Common myeloid progenitor, CD34-positive (primary cell): Measurements from ENCODE around the gene PAX8.
"Not testable (repeated sequence)": the region's sequence is repeated elsewhere in the genome, so short reads cannot be mapped to it uniquely, and the experiment has no call there.

Experiments used
- CTCF ChIA-PET: fragments of 350-600 bp; sonication (Branson Sonifier 250); formaldehyde crosslinking; loops from one replicate; lab custom pipeline; 2021; ENCODE audit warnings: antibody characterized with exemption; lab: Charles Lee
- POLR2A ChIA-PET: fragments of 350-600 bp; sonication (Branson Sonifier 250); formaldehyde crosslinking; loops from one replicate; lab custom pipeline; 2021; ENCODE audit warnings: antibody characterized with exemption; lab: Charles Lee
- DNase-seq, 3 donors: peaks; one replicate each; pipeline versions ENCODE4 v3.0.0 to v3.0.0-alpha.2; 2013
- H3K27ac ChIP-seq, 2 experiments: 1 replicate in 1 of 2; 2 replicates in 1 of 2; pipeline ENCODE4 v1.7.0; 2013; ENCODE audit warnings: inconsistent platforms in 2 of 2, low read length in 2 of 2, mild to moderate bottlenecking in 2 of 2, low read depth in 1 of 2, moderate library complexity in 1 of 2; ENCODE audit not compliant: severe bottlenecking in 2 of 2, insufficient read depth in 1 of 2, poor library complexity in 1 of 2
- H3K27me3 ChIP-seq, 5 experiments: replicated peaks in 2 of 5; 1 replicate in 3 of 5; 2 replicates in 2 of 5; pipeline versions ENCODE4 v1.6.1 to v1.7.0; 2013; ENCODE audit warnings: low read length in 4 of 5, mild to moderate bottlenecking in 2 of 5, moderate library complexity in 2 of 5, inconsistent platforms in 1 of 5; ENCODE audit not compliant: insufficient read depth in 5 of 5, control insufficient read depth in 4 of 5
- H3K36me3 ChIP-seq, 4 experiments: 1 replicate in 2 of 4; 2 replicates in 2 of 4; pipeline versions ENCODE4 v1.6.1 to v1.7.0; 2013; ENCODE audit warnings: low read length in 3 of 4, control low read depth in 1 of 4, mild to moderate bottlenecking in 1 of 4; ENCODE audit not compliant: control insufficient read depth in 4 of 4, insufficient read depth in 4 of 4
- H3K4me1 ChIP-seq, 4 experiments: 1 replicate in 3 of 4; 2 replicates in 1 of 4; pipeline versions ENCODE4 v1.6.1 to v1.7.1; 2013; ENCODE audit warnings: low read length in 3 of 4, mild to moderate bottlenecking in 3 of 4, control low read depth in 1 of 4, inconsistent platforms in 1 of 4, moderate library complexity in 1 of 4; ENCODE audit not compliant: control insufficient read depth in 4 of 4, insufficient read depth in 4 of 4; ENCODE audit errors: control extremely low read depth in 1 of 4
- H3K4me3 ChIP-seq, 7 experiments: 1 replicate in 4 of 7; 2 replicates in 3 of 7; pipeline versions ENCODE4 v1.5.1 to v1.7.0; 2013; ENCODE audit warnings: mild to moderate bottlenecking in 7 of 7, low read length in 6 of 7, moderate library complexity in 6 of 7, inconsistent platforms in 2 of 7, low read depth in 2 of 7, control low read depth in 1 of 7; ENCODE audit not compliant: insufficient read depth in 4 of 7, control insufficient read depth in 1 of 7; ENCODE audit errors: extremely low read depth in 1 of 7
- H3K9me3 ChIP-seq, 5 experiments: 1 replicate in 4 of 5; 2 replicates in 1 of 5; pipeline versions ENCODE4 v1.6.1 to v1.7.1; 2013; ENCODE audit warnings: low read length in 4 of 5, mild to moderate bottlenecking in 2 of 5, inconsistent platforms in 1 of 5, low read depth in 1 of 5, moderate library complexity in 1 of 5; ENCODE audit not compliant: control insufficient read depth in 4 of 5, insufficient read depth in 2 of 5; ENCODE audit errors: control extremely low read depth in 1 of 5
- WGBS: methylation state at CpG from one replicate; pipeline ENCODE4 v1.1.5; 2013; ENCODE audit not compliant: insufficient coverage; 5-methylcytosine and 5-hydroxymethylcytosine counted together

Gene PAX8

DNA sequence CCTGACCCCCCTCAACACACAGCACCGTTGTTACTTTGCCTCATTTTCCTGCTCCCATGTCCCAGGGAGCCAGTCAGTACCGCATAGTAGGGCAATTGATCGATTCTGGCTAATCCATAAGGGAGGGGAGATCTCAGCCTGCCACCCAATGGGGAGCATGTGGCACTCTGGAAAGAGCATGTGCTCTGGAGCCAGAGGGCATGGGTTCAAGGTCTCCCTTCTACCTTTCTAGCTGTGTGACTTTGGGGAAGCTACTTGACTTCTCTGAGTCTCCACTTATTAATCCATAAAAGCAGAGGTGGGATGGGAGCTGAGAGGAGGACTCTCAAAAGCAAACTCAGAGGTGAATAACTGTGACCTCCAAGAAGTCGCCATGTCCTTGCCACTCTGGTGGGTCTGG is 27.5 kb upstream of the PAX8 start:
- H3K27me3 ChIP-seq, DNase-seq, H3K9me3 ChIP-seq, CTCF ChIA-PET, H3K36me3 ChIP-seq, H3K27ac ChIP-seq, H3K4me3 ChIP-seq, POLR2A ChIA-PET: not testable (repeated sequence)
- no CpG with 5 or more reads among the region's 4 CpGs for WGBS
- peaks cover 0 to 15% (median 1%) of the 10 kb centered on the region in 4 experiments for H3K4me1 ChIP-seq

- POLR2A ChIA-PET, CTCF ChIA-PET, H3K4me3 ChIP-seq, H3K27me3 ChIP-seq, H3K9me3 ChIP-seq, H3K36me3 ChIP-seq, H3K27ac ChIP-seq, DNase-seq: not testable (repeated sequence)
- 90% methylated on average over 6 of the region's 15 CpGs for WGBS
- H3K4me1 ChIP-seq: peaks cover 0 to 10% (median 0%) of the 10 kb centered on the region in 4 experiments
These were observed 27.0 kb upstream of the PAX8 start for GRCh38 chr2:113305749-113306148.

DNA sequence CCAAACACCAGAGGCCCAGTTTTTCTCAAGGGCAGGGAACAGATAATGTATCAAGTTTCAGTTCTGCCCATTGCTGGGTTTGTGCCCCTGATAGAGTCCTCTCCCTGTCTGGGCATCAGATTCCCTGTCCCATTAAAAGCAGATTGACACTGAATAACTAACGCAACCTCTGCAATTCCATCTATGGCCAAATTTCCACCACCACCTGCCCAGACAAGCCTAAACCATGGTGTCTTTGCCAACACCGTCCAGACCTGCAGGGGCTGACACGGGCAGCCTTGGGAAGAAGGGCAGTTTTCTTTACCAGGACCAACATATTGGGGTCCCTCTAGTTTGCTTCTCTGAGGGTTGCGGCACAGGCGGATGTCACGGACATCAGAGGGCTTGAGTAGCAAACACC is 26.4 kb upstream of the PAX8 start:
- no peak overlapping the region for H3K27ac ChIP-seq
- H3K9me3 ChIP-seq: no peaks in the 10 kb centered on the region
- H3K36me3 ChIP-seq: no peaks in the 10 kb centered on the region
- H3K4me1 ChIP-seq: peaks cover 0 to 8% (median 0%) of the 10 kb centered on the region in 4 experiments
- no peak overlapping the region for H3K4me3 ChIP-seq
- DNase-seq: no peak
- H3K27me3 ChIP-seq: no peaks in the 10 kb centered on the region
- ChIA-PET CTCF (interaction anchor here (0.9 to 1.0 kb wide), 2 partner anchors 9 to 16 kb away, joined by 3 read pairs; no protein-coding TSS in a partner anchor), POLR2A (no interaction called here)
- 100% methylated on average over 6 of the region's 6 CpGs for WGBS

DNA sequence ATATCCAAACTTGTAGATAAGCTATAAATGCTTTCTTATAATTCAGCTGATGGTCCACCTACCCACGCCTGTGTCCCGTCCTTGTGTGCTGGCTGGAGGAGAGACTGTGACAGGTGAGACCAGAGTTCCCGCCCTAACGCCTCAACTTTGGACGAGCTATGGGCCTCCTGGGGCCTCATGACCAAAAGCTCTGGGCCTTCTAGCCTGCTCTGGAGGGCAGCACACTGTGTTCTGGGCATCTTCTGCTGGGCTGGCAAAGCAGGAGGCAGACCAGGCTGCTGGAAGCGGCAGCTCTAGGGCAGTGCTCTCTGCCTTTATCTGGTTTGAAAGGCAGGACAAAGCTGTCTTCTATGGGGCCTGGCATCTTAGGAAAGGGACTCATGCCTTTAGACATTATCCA is 26.0 kb upstream of the PAX8 start:
- no peak for DNase-seq
- Histone ChIP-seq H3K27me3 (no peaks in the 10 kb centered on the region), H3K4me1 (peaks cover 0 to 3% (median 0%) of the 10 kb centered on the region in 4 experiments), H3K9me3 (no peaks in the 10 kb centered on the region), H3K27ac (no peak overlapping the region), H3K36me3 (no peaks in the 10 kb centered on the region), H3K4me3 (no peak overlapping the region)
- ChIA-PET POLR2A (no interaction called here), CTCF (interaction anchor here (0.9 to 1.0 kb wide), 2 partner anchors 9 to 15 kb away, joined by 3 read pairs; no protein-coding TSS in a partner anchor)
- 98% methylated on average over 5 of the region's 6 CpGs for WGBS

DNA sequence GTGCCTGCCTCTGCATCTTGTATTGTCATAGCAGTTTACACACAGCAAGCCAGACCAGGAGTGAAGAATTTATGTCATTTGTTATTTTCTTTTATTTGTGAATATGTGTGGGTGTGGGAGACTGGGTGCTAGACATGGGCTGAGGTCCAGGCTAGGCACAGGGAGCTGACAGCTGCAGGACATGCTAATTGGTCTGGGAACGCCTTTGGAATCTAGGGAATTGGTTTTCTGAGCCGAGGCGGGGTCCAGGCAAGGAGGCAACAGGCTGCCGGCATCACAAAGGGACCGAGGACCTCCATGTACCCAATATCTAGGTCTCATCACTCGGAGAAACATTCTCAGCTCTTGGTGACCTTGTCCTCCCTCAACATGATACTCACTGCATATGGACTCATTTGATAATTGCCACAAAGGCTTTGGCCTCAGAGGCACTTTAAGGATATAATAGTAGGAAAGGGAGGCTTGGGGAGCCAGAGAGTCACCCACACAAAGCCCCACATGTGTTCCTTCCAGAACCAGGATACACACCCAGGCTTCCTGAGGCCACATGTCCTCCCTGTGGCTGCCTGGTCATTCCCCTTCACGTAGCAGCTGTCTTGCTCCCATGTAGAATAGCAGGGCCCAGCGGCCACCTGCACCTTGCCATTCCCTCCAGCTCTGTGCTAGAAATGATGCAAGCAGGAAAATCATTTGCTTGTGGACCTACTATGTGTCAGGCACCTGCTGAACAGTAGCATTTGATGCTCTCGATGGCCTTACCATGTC is 23.7 kb upstream of the PAX8 start:
- H3K4me1 ChIP-seq, DNase-seq, H3K36me3 ChIP-seq, POLR2A ChIA-PET, H3K9me3 ChIP-seq, H3K27me3 ChIP-seq, H3K27ac ChIP-seq, H3K4me3 ChIP-seq: not testable (repeated sequence)
- WGBS: 97% methylated on average over 7 of the region's 9 CpGs
- CTCF ChIA-PET: interaction anchor here (0.8 to 1.1 kb wide), 2 partner anchors 53 to 85 kb away, joined by 3 to 4 read pairs; no protein-coding TSS in a partner anchor

DNA sequence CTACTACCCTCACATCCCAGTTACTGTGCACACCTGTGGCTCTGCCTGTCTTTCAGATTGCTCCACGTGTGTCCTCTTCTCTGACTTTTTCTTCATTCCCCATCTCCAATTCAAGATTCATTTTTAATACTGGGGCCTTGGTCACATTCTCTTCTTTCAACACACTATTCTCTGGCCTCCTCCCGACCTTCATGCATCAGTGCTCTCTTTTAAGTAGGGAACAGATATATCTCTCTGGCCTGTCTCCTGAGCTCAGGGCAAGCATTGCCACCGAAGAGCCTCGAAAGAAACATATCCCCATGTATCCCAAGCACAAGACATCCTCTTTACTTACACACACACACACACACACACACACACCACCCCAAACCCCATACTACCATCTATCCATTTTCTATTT is 21.6 kb upstream of the PAX8 start:
- Histone ChIP-seq H3K36me3 (no peaks in the 10 kb centered on the region), H3K4me1 (no peaks in the 10 kb centered on the region), H3K27me3 (no peaks in the 10 kb centered on the region), H3K4me3 (no peak overlapping the region), H3K27ac (no peak overlapping the region), H3K9me3 (no peaks in the 10 kb centered on the region)
- CTCF ChIA-PET: interaction anchor here (1.3 kb wide), 1 partner anchor 17 kb away, joined by 5 read pairs; no protein-coding TSS in a partner anchor
- DNase-seq: no peak
- WGBS: 90% methylated on average over 4 of the region's 4 CpGs
- POLR2A ChIA-PET: interaction anchor here (0.7 kb wide), 1 partner anchor 162 kb away, joined by 3 read pairs; no protein-coding TSS in a partner anchor

DNA sequence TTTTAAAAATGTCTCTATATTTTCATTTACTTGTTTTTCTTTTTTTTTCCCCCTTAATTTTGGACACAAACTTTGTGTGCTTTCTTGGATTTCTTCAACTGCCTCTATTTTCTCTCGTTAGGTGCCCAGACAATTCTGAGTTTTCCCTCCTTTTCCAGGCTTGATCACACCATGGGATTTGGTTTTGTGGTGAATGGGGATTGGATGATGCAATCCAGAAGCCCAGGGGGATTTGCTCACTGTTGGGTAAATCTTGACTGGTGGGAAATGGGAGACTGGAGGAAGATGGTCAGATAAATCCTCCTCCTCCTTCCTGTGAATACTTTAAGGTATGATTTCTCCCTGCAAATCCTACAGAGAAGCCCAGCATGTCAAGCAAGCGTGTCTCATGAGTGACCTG is 19.5 kb upstream of the PAX8 start:
- 100% methylated on average over 1 of the region's 2 CpGs for WGBS
- ChIA-PET POLR2A (no interaction called here), CTCF (interaction anchor here (0.8 to 1.8 kb wide), 3 partner anchors 92 to 99 kb away, joined by 3 to 5 read pairs (median 3); no protein-coding TSS in a partner anchor)
- Histone ChIP-seq H3K4me1 (no peaks in the 10 kb centered on the region), H3K27me3 (no peaks in the 10 kb centered on the region), H3K36me3 (no peaks in the 10 kb centered on the region), H3K9me3 (no peaks in the 10 kb centered on the region), H3K27ac (no peak overlapping the region), H3K4me3 (no peak overlapping the region)
- DNase-seq: no peak
